ENCODE results near the gene PLXNA2. TPM values are rescaled to one million over a fixed set of nuclear protein-coding genes. Genes with fewer than 3 reads are reported as not detected.

The PLXNA2 gene
- total and polyA plus RNA-seq, 7 donors, result 2.4 to 16.1 (median 6.4) TPM

DNA sequence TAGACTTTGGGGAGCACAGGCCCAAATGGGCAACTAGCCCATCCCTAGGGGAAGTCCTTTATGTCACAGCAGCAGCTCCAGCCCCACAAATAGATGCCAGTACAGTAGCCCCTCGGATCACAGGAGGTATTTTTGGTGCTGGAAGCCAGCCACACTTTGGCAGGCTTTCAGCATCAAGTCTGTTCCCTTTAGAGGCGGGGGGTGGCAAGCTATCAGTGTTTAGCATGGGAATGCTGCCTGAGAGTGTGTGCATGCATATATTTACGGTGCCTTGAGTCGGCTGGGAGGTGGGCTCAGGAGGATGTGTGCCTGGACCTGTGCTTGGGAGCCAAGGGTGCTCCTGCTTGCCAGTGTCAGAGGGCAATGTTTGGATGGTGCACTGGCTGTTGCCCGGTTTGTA lies 3.5 kb upstream of the PLXNA2 start:
- WGBS, 2 donors, result 85% methylated on average over 5 of the region's 5 CpGs
- Histone ChIP-seq H3K9me3 (no peaks in the 10 kb centered on the region), H3K4me3 (no peak overlapping the region), H3K27me3 (no peaks in the 10 kb centered on the region), H3K36me3 (no peaks in the 10 kb centered on the region), H3K4me1 (peaks cover 0 to 12% (median 12%) of the 10 kb centered on the region in 4 donors), H3K27ac (no peak overlapping the region)
- TF ChIP-seq, protein P1, sequence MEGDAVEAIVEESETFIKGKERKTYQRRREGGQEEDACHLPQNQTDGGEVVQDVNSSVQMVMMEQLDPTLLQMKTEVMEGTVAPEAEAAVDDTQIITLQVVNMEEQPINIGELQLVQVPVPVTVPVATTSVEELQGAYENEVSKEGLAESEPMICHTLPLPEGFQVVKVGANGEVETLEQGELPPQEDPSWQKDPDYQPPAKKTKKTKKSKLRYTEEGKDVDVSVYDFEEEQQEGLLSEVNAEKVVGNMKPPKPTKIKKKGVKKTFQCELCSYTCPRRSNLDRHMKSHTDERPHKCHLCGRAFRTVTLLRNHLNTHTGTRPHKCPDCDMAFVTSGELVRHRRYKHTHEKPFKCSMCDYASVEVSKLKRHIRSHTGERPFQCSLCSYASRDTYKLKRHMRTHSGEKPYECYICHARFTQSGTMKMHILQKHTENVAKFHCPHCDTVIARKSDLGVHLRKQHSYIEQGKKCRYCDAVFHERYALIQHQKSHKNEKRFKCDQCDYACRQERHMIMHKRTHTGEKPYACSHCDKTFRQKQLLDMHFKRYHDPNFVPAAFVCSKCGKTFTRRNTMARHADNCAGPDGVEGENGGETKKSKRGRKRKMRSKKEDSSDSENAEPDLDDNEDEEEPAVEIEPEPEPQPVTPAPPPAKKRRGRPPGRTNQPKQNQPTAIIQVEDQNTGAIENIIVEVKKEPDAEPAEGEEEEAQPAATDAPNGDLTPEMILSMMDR (IDR thresholded peaks at IDR 0.05), result no peak
- TF ChIP-seq POLR2A (IDR thresholded peaks at IDR 0.05) (no peak), POLR2AphosphoS5 (IDR thresholded peaks at IDR 0.05) (no peak), EP300 (IDR thresholded peaks at IDR 0.05) (no peak)
- intact Hi-C loops (cut with DNase I), result loop anchor here (5.0 kb wide), 1 partner anchor 360 kb away; no protein-coding TSS in a partner anchor
- DNase-seq, result no peak

DNA sequence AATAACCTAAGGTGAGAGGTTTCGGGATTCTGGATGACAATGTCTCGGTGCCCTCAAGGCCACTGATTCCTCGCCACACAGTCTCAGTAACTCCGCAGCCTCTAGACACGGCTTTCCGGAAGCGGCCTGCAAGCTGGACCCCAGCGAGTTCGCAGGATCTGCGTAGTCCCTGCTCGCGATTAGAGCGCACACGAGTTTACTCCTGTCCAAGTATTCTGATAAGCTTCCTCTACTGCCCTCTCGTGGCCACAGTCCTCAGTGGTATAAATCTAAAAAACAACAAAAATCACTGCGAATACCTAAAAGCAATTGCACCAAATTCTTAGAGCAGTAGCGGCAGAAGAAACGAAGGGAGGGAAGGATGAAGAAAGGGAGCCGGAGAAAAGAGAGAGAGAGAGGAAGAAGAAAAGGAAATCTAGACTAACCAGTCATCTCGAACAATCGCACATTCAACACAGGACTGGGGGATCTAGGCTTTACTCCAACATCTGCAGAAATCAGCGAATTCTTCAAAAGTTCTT lies 1.1 kb upstream of the PLXNA2 start:
- intact Hi-C loops (cut with DNase I), result loop anchor here (1.0 to 5.0 kb wide), 3 partner anchors 158 to 358 kb away; no protein-coding TSS in a partner anchor
- Histone ChIP-seq H3K36me3 (no peaks in the 10 kb centered on the region), H3K27me3 (no peaks in the 10 kb centered on the region), H3K4me3 (peak overlapping the region in 3 of 4 donors; percentile 83 to 91 (median 84)), H3K9me3 (no peaks in the 10 kb centered on the region), H3K4me1 (peaks cover 0 to 37% (median 33%) of the 10 kb centered on the region in 4 donors), H3K27ac (peak overlapping the region; percentile 83 to 91 (median 88))
- DNase-seq, result peak; percentile 96
- WGBS, 2 donors, result 6 to 9% methylated on average over 22 of the region's 22 CpGs
- TF ChIP-seq POLR2A (IDR thresholded peaks at IDR 0.05), result no peak
- TF ChIP-seq POLR2AphosphoS5 (IDR thresholded peaks at IDR 0.05), result peak; percentile 50 to 78 (median 70)
- no peak for TF ChIP-seq EP300 (IDR thresholded peaks at IDR 0.05)
- TF ChIP-seq, protein P1 (IDR thresholded peaks at IDR 0.05), result peak; percentile 81 to 88 (median 84)

DNA sequence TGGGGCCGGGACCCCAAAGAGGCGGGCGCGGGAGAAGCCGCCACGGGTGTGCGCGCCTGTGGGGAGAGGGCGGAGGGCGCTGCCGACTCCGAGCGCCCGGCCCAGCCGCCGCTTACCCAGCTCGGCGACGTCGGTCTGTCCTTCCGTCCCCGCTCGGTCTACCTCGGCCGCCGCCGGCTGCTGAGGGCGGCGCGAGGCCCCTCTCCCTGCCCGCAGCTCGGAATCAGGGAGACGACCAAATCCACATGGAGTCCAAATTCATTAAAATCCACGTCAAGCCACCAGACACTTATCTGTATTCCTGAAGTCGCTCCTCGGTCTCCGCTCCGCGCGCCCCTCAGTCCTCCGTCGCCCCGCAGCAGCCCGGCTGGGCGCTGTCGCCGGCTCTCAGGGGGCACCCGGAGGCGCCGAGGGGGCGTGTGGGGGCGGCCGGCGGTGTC lies 637 bp downstream of the PLXNA2 start:
- no peaks in the 10 kb centered on the region for H3K36me3 ChIP-seq
- peak overlapping the region; percentile 83 to 91 (median 88) for H3K27ac ChIP-seq
- 0% methylated on average over 54 of the region's 54 CpGs for WGBS, 2 donors
- no peak for TF ChIP-seq POLR2A (IDR thresholded peaks at IDR 0.05)
- TF ChIP-seq, protein P1 (IDR thresholded peaks at IDR 0.05), result no peak
- TF ChIP-seq POLR2AphosphoS5 (IDR thresholded peaks at IDR 0.05), result no peak
- no peak for TF ChIP-seq EP300 (IDR thresholded peaks at IDR 0.05)
- intact Hi-C loops (cut with DNase I), result loop anchor here (2.0 kb wide), 1 partner anchor 111 kb away; no protein-coding TSS in a partner anchor
- DNase-seq, result no peak
- no peaks in the 10 kb centered on the region for H3K9me3 ChIP-seq
- no peaks in the 10 kb centered on the region for H3K27me3 ChIP-seq
- H3K4me3 ChIP-seq, result peak overlapping the region; percentile 58 to 91 (median 84)
- peaks cover 0 to 54% (median 46%) of the 10 kb centered on the region in 4 donors for H3K4me1 ChIP-seq

- Histone ChIP-seq H3K9me3 (no peaks in the 10 kb centered on the region), H3K27me3 (no peaks in the 10 kb centered on the region), H3K27ac (peak overlapping the region; percentile 83 to 91 (median 88)), H3K4me1 (peaks cover 0 to 55% (median 49%) of the 10 kb centered on the region in 4 donors), H3K36me3 (no peaks in the 10 kb centered on the region), H3K4me3 (peak overlapping the region; percentile 58 to 91 (median 84))
- intact Hi-C loops (cut with DNase I), result loop anchor here (2.0 kb wide), 1 partner anchor 110 kb away; no protein-coding TSS in a partner anchor
- 1 to 2% methylated on average over 54 of the region's 54 CpGs for WGBS, 2 donors
- TF ChIP-seq POLR2AphosphoS5 (IDR thresholded peaks at IDR 0.05), result no peak
- peak; percentile 65 for DNase-seq
These were observed 1.1 kb downstream of the PLXNA2 start for GRCh38 chr1:208242941-208243526.

DNA sequence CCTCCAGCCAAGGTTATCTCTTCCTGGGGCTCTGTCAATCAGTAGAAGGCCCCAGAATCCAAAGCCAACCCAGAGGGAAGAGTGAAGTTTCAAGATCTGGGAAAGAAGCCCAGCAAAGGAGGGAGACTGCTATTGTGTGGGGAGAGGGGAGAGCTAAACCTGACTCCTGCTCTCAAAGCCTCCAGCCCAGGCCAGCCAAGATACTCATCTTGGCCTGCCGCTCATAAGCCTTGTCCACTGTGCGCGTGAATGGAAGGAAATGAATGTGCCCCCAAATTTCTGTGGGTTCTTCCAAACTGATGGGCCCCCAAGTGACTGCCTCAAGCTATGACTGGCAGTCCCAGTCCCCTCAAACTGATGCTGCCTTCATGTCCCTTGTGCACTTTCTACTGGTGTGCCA lies 2.0 kb downstream of the PLXNA2 start:
- peak overlapping the region in 3 of 4 donors; percentile 83 to 91 (median 84) for H3K4me3 ChIP-seq
- H3K9me3 ChIP-seq, result no peaks in the 10 kb centered on the region
- H3K4me1 ChIP-seq, result peaks cover 0 to 55% (median 49%) of the 10 kb centered on the region in 4 donors
- H3K27me3 ChIP-seq, result no peaks in the 10 kb centered on the region
- peak; percentile 47 for DNase-seq
- H3K36me3 ChIP-seq, result no peaks in the 10 kb centered on the region
- H3K27ac ChIP-seq, result peak overlapping the region in 3 of 4 donors; percentile 5 to 91 (median 86)
- no peak for TF ChIP-seq POLR2A (IDR thresholded peaks at IDR 0.05)
- TF ChIP-seq EP300 (IDR thresholded peaks at IDR 0.05), result no peak
- TF ChIP-seq, protein P1 (IDR thresholded peaks at IDR 0.05), result no peak
- no peak for TF ChIP-seq POLR2AphosphoS5 (IDR thresholded peaks at IDR 0.05)
- WGBS, 2 donors, result 45 to 95% methylated on average over 3 of the region's 3 CpGs
- intact Hi-C loops (cut with DNase I), result loop anchor here (2.0 kb wide), 1 partner anchor 109 kb away; no protein-coding TSS in a partner anchor
